GM18519 (cell line): ENCODE measurements around the gene CD93.

Source experiments
- ATAC-seq: cut with Tn5 transposase; IDR thresholded peaks from one replicate; pipeline ENCODE4 v1.9.1; 2021; ENCODE audit warnings: mild to moderate bottlenecking, moderate library complexity; ENCODE audit not compliant: unreplicated experiment, low FRiP score

Gene CD93

GRCh38 chr20:23120936-23121750 lies 35.0 kb upstream of the CD93 start:
- no peak for ATAC-seq

- ATAC-seq, result no peak
Measured at GRCh38 chr20:23120261-23120660, 34.1 kb upstream of the CD93 start.

DNA sequence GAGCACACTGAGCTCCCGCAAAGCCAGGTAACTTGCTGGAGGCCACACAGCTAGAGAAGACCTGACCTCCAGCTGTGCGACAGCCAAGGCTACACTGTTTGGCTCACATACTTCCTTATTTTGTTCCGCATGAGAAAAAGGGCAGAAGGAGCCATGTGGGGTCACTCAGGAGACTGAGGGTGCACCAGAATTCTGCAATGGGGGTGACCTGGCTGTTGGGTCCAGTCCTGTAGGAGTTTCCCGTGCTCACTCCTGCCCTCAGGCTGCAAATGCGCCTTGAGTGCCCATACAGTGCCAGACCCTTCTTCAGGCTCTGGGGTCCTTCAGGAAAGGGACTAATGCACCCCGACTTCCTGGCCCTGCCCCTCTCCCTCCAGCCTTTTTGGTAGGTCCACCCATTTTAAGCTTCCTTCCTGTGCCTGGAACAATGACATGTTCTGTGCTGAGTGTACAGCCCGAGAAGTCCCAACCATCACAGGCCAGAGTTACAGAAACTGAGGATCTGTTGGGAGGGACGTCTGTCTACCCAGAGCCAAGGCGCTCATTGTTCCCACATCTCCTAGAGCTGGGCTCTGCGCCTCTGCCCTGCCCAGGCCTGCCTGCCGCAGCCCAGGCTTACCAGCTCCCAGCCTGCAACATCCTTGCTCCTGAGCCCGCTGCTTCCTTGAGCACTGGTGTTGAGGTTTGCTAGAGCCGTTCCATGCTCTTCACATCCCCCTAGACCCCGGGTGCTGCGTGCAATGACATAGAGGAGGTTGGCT lies 33.5 kb upstream of the CD93 start:
- no peak for ATAC-seq

DNA sequence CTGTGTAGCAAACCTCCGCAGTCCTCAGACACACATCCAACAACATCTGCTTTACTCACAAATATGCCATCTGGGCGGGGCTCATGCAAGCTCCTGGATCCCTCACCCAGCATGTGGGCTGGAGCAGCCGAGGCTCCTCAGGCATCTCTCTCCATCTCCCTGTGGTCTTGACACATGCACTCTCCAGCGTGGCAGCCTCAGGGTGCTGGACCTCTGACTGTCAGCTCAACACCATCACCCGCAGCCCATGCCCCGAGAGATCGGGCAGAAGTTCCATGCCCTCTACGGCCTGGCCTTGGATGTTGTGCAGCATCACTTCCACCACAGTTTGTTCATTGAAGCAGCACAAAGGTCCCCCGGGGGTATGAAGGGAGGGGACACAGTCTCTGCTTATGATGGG lies 32.6 kb upstream of the CD93 start:
- no peak for ATAC-seq

DNA sequence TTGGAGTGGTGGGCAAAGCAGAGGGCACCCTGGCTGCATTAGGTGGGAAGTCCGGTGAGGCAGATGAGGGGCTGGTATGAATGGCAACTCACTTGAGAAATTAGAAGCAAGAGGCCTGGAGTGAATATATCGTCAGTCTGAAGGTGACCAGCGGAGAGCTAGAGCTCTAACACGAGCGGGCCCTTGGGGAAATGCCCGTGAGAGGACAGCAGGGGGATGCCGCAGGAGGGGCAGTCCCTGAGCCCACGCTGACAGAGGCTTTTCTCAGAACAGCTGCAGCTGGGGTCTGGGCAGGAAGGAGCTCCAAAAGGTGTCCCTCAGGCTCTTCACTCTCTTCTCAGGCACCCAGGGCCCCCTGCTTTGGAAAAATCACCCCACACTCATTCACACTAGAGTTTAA lies 32.0 kb upstream of the CD93 start:
- no peak for ATAC-seq

- ATAC-seq, result no peak
Measured at GRCh38 chr20:23117738-23118137, 31.6 kb upstream of the CD93 start.

DNA sequence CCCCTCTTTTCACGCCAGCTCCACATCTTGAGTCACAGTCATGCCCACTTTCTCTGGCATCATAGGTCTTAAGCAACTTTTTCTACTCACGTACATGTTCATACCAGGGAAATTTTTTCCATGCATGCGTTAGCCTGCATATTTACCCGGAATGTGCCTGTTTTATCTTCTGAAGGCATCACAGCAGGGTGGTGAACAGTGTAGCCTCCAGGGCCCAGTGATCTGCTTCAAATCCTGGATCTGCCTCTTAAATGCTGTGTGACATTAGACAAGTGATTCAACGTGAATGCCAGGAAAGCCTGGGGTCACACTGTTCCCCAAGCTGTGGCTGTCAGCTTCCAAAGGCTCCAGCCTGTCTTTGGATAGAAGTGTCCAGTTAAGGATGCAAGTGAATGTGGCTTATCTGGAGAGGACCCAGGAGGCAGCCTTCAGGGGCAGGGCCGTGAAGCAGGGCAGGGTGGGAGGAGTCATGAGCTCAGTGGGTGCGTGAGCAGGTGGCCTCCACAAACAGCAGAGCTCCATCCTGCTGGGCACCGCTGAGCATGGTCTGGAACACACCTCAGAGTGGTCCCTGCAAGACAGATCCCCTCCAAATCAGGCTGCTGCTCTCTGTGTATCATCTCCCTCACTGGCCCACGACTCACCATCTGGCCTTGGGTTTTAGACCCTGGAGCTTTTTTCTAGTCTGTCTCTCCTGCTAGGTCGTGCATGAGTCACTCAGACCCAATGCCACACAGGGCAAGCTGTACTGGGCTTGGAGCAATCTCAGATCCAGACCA lies 30.4 kb upstream of the CD93 start:
- ATAC-seq, result no peak

DNA sequence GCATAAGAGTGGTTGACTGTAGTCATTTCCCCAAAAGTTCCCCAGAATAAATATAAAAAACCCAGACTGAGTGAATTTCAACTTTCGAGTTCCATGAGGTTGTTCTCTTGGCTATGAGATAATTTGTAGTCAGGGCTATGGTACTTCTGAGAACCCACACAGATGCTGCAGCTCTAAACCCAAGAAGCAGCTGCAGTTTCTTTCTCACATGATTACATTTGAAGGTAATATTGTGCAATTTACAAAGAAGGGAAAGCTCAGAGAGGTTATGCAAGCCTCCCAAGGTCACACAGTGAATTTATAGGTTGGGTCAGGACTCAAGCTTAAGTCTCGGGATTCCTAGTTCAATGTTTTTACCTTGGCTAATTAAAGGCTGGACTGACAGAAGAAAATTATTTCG lies 29.7 kb upstream of the CD93 start:
- no peak for ATAC-seq

GRCh38 chr20:23114448-23115082 lies 28.4 kb upstream of the CD93 start:
- ATAC-seq, result no peak

DNA sequence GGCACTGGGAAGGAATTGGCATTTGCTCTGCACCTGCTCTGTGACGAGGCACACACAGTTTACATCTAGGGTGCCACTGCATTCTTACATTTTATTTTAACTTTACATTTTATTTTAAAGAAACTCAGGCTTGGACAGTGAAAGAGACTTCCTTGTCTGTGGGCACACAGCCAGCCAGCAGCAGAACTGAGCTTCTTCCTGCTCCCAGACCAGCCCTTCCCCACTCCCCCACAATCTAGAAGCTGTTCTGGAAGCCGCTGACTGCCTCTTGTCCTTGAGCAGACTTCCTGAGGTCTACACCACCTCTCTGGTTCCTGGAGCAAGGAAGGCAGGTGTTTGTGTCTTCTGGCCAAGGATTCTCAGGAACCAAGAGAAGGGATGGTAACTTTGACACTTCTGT lies 27.9 kb upstream of the CD93 start:
- no peak for ATAC-seq

- ATAC-seq, result no peak
Measured at GRCh38 chr20:23112595-23112994, 26.5 kb upstream of the CD93 start.

DNA sequence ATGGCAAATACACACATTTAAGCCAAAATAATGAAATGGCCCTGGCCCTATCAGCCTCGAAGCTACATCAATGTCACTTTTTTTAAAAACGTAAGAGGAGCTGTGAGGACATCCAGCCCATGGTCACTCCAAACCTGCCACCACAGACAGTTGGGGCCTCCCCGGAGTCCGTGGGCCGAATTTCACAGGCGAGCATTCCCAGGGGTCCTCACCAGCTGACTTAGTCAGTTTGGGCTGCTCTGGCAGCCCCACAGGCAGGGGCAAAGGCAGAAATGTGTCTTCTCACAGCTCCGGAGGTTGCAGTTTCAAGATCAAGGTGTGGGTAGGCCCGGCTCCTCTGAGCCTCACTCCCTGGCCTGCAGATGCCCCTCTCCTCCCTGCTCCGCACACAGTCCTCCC lies 25.8 kb upstream of the CD93 start:
- no peak for ATAC-seq

DNA sequence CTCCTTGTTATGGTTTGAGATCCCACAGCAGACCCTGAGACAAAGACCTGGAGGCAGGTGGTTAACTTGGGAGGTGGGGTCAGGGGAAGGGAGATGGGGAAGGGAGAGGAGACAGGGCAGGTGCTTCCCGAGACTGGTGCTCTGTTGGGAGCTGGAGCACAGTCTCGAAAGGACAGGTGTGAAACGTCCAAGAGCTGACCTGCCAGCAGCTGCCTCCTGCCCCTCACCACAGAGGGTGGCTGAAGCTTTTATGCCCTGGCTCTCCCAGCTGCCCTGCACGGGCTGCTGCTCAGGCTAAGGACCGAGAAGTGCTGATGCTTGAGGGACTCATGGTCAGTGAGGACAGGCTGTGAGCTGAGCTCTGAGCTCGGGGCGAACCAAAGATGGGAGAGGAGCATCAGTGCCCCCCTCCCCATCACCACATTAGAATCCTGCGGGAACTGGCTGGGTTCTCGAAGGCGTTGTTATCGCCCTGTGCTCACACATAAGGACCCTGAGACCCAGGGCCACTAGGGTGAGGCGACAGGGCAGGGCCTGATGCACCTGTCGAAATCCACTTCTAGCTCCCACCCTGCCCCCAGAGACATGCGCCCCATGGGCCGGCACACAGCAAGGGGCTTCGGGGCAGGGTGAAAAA lies 25.3 kb upstream of the CD93 start:
- no peak for ATAC-seq

GRCh38 chr20:23108871-23109270 lies 22.7 kb upstream of the CD93 start:
- no peak for ATAC-seq

DNA sequence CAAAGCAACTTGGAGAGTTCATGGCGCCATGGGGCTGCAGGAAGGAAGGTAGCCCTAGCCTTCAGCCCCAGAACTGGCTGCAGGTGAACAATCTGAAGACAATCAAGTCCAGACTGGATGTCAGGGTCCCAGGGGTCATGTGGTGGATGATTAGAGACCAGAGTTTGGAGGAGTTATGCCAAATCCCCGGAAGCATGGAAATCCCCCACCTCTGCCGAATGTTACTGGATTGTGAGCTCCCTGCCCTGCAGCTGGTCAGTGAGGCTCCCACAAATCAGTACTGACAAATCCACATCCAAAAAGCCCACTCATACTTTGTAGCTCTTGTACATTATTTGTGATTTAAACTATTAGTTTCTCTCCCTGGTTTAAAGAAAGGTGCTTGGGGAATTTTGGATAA lies 21.3 kb upstream of the CD93 start:
- no peak for ATAC-seq

- ATAC-seq, result no peak
Measured at GRCh38 chr20:23106271-23106851, 20.2 kb upstream of the CD93 start.

- ATAC-seq, result no peak
Measured at GRCh38 chr20:23105193-23105592, 19.1 kb upstream of the CD93 start.

DNA sequence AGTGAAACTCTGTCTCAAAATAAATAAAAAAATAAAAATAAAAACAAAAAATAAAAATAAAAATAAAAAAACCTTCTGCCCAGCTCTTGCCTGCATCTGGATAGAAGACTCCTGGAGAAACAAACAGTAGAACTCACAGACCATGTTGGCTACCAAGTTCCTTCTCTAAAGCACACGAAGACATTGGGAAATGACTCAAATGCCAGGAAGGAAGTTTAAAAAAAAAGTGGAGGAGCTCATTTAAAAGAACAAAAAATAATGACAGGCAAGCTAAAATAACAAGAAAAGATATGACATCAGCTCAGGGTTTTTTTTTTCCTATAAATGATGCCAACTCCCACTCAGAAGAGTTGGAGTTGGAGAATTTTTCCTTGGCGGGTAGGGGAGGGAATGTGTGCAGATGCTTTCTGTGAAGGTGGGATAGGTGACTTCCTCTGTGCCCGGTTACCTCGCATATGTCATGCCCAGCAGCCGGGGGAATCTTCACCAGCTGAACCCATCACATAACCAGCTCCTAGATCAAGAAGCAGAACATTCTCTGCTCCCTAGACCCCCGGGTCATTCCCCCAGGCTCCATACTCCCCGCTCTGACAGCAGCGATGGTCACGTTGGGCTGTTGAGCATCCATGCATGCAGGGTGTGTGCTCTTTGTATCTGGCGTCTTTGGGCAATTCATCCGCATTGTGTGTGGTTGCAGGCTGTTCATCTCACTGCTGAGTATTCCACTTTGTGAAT lies 17.3 kb upstream of the CD93 start:
- ATAC-seq, result no peak

- no peak for ATAC-seq
Measured at GRCh38 chr20:23101696-23102406, 15.7 kb upstream of the CD93 start.
